ENCODE measurements around the gene VASN.

Gene VASN

DNA sequence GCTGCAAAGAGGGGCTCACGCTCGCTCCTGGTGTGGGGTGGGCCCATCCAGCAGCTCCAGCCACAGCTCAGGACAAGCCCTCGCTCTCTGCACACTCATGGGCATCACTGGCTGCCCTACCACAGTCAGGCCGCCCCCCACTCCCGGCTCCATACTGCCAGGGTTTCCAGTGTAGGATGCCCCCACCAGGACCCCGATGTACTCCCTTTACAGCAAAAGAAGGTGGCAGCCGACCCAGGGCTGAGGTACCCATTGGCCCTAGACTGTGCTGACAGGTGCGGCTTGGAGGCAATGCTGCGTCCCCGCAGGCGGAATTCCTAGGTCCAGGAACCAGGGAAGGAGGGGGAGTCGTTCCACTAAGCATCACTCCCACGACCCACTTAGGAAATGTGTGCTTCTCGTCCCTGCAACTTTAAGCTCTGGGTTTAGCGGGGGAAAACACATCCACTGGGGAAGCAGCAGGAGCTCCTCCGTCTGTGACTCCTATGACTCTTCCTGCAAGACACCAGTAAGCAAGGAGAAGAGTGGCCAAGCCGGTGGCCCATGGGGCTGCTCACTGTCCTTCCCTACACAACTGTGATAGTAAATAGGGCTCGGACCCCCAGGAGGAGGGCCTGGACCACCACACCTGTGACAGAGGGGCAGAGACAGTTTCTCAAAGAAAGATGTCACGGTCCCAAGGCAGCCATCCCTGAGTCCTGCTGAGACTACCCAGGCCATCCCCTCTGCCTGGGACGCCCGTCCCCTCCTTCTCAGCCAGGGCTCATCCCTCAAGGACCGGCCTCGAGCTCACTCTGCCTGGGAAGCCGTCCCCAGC lies 31.7 kb downstream of the VASN start:
- DNase-seq (ENCODE audit: low read depth) = no peak

DNA sequence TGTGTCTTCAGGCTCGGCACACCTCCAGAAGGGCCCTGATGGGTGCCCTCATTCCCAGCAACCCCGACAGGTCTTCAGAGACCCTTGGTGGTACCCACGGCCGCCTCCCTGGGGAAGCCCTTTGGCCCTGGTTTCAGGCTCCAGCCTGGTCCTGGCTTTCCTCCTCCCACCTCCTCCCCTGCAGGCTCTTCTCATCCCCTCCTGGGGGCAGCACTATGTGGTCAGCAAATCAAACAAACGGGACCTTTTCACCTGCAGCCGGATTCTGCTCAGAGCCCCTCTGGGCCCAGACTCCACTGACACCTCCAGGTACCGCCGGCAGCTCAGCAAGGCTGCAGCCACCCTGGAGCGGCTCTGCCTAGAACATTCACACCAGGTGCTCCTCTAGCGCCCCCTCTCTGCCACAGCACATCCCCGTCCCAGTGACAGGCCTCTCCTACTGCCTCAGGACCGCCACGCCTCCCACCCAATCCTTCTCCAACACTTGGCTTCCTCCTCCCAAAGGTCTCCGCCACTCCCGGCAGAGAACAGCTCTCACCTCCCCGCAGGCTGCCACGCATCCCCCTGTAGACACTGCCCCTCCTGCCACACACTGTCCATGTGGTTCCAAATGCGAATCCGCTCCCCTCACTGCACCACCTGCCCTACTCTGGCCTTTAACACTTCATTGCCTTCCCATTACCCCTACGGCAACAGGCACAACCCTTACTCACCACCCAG lies 32.8 kb downstream of the VASN start:
- DNase-seq (ENCODE audit: low read depth) = no peak

DNA sequence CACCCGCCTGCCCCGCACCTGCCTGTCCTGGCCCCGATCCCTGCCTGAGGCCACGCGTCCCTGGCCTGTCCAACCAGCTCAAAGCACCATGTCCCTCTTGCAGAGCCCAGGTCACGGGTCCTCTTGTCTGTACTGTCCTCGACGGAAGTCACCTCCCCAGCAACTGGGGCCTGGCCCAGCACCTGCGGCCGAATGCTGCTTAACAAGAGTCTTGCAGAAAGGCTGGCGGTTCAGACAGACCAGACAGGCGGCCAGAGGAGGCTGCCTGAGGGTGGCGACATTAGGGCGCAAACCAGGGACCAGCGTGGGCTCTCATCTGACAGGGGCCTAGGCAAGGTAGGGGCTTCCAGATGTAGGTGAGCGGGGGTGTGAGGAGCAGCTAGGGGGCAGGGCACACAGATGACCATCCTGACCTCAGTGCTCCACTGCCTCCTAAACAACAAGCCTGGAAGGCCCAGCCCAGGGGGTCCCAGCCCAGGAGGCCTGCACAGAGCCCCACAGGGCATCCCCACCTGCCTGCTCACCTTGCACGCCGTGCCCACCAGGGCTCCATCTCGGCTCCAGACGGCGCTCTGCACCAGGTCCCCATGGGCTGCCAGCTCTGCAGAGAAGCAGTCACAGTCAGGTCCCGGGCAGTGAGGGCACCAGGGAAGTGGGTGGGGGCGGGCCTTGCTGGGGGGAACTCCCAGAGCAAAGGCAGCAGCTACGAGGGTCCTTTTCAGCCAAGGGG lies 33.5 kb downstream of the VASN start:
- DNase-seq (ENCODE audit: low read depth) = no peak

DNA sequence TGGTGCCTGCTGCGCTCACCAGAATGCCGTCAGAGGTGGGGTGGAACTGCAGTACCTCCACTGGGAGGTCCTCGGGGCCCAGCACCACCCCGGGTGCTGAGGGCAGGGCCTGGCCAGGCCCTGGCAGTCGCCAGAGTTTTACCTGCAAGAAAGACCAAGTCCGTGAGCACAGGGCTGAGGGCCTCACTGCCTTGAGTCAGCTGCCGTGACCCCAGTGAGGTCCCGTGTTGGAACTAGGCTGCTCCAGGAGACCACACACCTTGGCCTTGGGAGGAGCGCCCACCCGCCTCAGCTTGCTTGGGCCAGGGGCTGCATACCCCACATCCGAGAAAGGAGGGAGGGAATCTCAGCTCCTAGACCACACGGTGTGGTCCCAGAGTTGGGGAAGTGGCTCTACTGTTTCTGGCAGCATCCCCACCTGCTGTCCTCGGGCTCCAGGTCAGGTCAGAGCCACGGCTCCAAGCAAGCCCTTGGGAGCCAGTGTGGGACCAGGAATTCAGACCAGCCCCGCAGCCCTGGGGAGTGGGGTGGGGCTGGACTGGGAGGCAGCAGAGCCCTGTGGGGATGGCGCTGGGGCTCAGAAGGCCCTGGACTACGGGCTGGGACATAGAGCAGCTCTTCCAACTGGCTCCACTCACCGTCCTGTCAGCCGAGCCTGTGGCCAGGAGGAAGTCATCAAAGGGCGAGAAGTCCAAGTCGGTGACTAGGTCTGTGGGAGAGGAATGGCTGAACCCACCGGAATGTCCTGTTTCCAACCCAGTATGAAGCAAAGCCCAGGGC lies 36.1 kb downstream of the VASN start:
- no peak for DNase-seq (ENCODE audit: low read depth)

DNA sequence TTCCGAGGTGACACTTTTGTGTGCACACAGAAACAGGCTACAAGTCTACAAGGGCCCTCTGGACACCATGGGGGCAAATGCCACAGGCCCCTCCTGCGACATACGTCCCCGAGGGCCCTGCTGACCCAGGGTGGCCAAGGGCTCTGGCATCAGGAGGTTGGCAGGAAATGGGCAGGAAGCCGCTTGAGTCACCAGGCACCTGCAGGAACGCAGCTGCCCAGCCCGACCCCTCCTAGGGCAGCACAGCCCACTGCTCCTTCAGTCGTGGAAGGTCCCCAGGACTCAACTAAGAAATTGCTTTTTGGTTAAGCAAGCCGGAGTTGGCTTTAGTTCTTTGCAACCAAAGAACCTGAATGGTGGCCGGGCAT lies 36.7 kb downstream of the VASN start:
- DNase-seq (ENCODE audit: low read depth) = no peak

DNA sequence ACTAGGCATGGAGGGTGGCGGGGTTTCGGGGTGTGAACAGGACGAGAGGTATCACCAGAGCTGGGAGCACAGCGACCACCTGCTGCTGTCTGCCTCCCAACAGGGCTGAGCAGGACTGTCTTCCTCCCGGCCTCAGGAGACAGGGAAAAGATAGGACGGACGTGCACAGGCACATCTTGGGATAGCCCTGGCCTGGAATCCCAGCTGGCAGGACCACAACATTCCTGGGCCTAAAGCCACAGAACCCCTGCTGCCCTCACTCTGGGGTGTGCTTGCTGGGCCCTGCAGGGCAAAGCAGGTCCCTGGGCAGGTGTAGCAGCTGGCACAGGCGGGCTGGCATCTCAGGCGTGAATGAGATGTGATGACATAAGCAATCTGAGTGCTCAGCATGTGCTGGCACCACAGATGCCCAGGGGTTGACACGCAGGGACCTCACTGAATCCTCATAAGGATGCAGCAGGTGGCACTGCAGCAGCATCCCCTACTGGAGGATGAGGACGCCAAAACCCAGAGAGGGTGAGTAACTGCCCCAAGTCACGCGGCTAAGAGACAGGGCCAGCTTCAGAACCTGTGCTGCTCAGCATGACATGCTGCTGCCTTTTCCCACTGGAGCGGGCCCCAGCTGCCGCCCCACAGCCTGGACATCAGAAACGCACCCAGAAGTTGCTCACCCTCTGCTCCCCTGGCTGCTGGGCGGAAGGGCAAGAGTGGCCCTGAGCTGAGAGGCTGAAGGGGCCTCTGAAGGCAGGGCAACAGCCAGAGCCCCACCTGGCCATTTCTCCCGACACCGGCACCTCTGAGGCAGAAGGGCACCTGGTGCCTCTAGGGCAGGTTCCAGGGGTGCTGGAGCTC lies 37.7 kb downstream of the VASN start:
- DNase-seq (ENCODE audit: low read depth) = no peak

DNA sequence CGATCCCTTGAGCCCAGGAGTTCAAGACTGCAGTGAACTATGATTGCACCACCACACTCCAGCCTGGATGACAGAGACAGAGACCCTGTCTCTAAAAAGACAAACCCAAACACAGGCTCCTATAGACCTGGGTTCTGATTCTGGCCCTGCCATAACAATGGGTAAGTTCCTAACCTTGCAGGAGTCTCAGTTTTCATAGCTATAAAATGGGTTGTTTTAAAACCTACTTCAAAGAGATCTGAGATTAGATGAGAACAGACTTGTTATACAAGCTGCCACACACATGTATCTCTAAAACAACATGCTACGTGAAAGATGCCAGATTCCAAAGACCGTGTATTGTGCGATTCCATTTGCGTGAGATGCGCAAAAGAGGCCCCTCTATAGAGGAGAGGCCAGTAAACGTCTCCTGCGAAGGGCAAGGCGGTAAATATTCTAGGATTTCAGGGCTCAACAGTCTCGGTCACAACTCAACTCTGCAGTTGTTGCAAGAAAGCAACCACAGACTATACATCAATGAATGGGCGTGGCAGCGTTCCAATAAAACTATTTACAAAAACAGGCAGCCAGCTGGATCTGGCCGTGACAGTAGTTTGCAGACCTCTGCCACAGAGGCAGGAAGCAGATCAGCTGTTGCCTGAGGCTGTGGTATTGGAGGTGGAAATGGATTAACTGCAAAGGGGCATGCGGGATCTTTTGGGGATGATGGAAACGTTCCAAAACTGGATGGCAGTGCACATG lies 38.9 kb downstream of the VASN start:
- DNase-seq (ENCODE audit: low read depth) = no peak

DNA sequence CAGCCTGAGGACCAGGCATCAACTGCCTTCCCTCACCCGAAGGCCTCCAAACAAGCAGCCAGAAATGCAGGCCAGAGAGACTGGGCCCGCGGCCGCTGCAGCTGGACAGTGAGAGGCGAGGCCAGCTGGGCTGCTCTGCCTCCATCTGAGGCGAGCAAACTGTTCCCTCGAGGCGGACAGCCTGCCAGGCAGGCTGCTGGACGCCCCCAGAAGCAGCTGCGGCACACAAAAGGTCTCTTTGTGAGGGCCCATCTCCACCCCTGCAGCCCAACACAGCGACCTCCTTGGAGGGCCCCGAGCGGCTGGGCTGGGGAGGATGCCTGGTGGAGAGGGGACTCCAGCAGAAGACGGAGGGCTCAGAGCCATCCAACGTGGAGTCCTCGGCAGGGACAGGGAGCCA lies 40.0 kb downstream of the VASN start:
- no peak for DNase-seq (ENCODE audit: low read depth)

DNA sequence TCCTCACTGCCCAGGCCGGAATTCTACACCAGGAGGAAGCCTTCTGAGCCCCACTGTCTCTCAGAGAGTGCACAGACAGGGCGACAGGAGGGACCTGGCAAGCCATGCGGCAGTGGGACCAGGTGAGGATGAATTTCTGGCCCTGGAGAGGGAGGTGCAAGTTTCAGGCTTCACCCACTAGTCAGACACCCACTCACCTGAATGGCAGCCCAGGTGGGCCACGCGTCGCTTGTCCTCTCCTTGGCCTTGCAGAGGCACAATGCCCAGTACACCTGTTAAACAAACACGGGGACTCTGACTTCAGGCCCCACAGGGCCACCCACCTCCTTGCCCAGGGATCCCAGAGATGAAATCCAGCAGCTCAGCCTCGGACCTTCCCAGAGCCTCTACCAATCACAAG lies 40.5 kb downstream of the VASN start:
- DNase-seq (ENCODE audit: low read depth) = no peak

DNA sequence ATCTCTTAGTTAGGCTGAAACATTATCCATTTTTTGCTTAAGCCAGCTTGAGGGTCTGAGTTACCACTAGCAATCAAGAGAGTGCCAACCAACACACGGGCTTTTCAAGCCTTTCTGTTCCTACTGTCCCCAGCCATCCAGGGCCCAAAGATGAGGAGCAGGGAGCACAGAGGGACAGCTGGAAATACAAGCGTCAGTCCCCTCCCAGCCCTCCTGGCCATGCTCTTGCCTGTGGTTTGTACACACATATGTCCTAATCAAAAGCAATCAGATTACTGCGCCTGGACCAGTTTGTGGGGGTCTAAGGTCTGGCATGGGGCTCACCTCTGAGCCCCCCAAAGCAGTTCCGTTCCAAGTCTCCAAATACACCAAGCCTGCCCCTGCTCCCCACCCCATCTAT lies 41.2 kb downstream of the VASN start:
- DNase-seq (ENCODE audit: low read depth) = no peak

DNA sequence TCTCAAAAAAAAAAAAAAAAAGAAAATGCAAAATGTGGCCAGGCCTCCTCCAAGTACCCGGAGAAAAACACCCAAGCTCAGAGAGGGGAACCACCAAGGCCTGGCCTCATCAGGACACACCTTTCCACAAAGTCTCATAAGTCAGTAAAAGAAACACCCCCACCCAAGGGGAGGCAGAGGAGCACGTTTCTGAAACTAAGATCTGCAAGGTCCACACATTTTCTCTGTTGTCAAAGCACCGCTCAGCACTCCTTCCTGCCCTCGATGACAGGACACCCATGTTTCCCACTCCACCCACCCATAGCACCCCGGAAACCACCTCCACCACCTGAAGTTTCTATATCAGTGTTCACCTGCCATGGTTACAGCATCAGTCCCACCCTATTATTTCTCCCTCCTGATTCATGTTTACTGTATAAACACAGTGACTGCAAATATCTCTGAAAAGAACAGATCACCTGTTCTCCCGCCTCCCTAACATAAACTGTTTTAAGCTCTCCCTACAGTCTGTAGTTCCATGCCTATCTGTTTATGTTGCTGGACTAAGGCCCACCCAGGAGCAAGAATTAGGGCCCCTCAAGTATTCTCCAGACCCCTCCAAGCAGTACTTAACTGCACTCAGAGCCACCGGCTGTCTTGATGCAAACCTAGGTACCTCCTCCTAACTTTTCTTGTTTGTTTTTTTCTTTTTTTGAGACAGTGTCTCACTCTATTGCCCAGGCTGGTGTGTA lies 42.7 kb downstream of the VASN start:
- no peak for DNase-seq (ENCODE audit: low read depth)

DNA sequence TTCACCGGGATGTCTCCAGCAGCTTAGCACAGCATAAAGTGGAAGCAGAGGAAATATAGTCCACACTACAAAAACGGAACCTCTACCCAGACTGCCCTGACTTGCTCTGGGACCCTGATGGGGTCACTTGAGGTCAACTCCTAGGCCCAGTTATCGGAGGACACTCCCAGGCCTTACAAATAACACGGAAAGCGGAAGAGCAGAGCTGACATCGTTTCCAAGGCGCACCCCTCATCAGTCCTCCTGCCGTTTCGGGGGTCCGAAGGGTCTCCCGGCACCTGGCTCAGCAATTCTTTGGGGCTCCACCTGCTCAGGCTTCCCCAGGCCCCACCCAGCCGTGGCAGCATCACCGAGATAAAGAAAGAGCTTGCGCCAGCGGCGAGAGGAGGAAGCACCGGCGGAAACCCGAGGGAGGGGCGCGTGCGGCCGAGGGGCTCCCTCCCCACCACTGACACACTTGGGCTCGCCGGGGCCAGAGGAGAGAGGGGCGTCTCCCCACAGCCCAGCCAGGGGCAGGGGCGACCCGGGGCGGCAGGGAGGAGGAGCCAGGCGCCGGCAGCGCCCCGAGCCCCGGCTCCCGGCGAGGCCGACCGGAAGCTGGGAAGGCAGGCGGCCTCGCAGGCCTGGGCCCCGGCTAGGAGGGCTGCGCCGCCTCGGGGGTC lies 44.0 kb downstream of the VASN start:
- no peak for DNase-seq (ENCODE audit: low read depth)

DNA sequence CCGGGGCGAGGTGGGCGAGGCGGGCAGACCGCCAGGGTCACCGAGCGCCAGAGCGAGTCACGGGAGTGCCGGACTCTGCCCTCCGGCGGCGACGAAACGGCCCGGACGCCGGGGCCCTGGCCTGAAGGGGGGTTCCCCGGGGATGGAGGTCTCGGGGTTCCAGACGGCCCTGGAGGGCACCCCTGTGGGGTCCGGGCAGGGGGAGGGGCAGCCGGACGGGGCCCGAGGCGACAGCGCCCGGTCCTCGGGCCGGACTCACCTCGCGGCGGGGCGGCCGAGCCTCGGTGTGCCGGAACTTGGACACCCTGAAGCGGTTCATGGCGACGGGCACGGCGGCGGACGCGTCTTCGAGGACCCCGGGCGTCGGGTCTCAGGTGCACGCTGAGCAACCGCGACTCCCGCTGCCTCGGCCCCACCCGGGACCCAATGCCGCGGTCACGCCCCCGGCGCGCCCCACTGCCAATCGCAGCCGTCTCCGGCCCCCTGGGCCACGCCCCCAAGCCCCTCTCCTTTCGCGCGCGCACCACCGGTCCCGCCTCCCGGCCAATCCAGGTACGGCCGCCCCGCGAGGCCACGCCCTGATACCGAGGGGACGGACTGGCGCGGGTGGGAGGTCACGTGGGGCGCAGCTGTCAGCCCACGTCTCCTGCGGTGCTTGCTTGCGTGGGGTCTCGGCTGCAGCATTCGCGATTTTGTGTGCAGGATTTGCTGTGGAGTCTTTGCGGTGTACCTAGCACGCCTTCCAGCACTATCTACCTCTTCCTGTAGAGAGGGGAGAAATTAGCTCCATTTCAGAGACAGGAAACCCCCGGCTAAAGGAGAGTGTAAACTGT lies 44.8 kb downstream of the VASN start, which contains the start of gene CORO7:
Gene CORO7, minus strand, starts transcription at position 397 of the 833 bp plus-strand sequence. Its CDS starts 78 bp downstream, at position 319.
- no peak for DNase-seq (ENCODE audit: low read depth)

DNA sequence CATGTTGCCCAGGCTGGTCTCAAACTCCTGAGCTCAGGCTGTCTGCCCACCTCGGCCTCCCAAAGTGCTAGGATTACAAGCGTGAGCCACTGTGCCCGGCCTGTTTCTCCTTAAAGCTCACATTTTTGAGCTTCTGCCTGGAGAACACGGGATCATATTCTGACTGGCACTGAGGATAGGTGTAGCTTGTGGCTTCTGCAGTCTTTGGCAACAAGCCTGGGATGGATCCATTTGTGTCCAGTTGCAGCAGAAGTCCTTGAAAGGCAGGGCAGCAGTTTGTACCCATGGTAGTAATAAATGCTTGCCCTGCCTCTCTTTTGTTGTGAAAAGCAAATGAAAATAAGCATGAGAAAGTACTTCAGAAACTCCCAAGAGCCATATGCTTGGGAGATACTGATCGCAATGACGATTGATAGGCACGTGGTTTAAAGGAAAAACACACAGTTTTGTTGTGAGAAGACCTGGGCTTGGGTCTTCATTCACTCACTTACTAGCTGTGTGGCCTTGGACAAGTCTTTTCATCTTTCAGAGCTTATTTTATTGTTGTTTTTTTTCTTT lies 47.8 kb downstream of the VASN start:
- no peak for DNase-seq (ENCODE audit: low read depth)

DNA sequence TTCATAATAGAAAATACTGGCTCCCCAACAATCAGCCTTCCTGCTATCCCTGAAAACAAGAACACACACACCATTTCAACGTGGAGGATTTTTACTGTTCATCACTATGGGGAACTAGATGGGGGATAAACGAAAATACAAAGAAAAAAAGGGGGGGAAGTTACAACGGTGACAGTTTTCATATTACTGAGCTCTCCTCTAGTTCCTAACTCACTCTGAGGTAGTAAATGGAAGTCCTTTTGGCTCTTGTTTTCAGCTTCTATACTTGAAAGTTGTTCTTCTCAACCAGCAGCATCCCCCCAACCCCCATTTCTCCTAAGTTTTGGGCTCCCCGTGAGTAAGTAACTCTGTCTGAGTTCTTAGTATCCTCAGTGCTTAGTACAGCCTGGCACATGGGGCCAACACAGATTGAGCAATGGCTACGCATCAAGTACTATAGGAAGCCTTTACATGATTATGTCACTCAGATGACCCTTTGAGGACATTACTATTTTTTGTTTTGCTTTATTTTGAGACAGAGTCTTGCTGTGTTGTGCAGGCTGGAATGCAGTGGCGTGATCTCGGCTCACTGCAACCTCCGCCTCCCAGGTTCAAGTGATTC lies 49.0 kb downstream of the VASN start:
- DNase-seq (ENCODE audit: low read depth) = no peak

DNA sequence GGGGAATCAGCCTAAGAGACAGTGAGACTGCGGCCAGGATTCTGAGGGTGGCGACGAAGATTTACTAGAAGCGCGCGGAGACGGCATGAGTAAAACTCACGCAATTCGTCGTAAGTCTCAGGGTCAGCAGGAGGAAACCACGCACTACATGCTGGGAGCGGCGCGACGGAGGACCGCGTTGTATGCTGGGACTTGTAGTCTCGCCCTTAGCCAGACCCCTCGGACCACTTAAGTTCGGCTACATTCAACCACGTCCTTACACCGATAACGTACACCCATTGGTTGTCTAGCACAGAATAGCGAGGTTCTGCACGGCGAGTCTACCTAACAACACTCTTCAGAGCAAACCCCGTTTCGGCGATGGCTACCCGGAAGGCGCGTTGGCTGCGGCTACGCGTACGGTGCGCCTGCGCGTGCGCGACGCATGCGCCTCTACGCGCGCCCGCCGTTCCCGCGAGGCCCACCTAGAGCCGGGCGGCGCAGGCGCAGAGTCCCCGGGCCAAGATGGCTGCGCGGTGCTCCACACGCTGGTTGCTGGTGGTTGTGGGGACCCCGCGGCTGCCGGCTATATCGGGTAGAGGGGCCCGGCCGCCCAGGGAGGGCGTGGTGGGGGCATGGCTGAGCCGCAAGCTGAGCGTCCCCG lies 53.9 kb downstream of the VASN start, which contains the start of gene DNAJA3:
Gene DNAJA3, plus strand, starts transcription at position 491 of the 643 bp plus-strand sequence. Its CDS starts 14 bp downstream, at position 505.
- peak; percentile 82 for DNase-seq (ENCODE audit: low read depth)

Measured in HS-5 (cell line).